Trophoblast cell (in vitro differentiated cells and primary cell): Measurements from ENCODE around the gene FHOD3.
A peak's percentile ranks its signal among the peaks of the same experiment; 100 is the strongest.

ENCODE experiments used
- DNase-seq, 2 donors: peaks; one replicate each; pipeline ENCODE4 v3.0.0-alpha.2; 2016
- H2AFZ ChIP-seq: 2 replicates; pipeline ENCODE4 v1.6.1; 2013; ENCODE audit warnings: low read length, moderate library complexity, mild to moderate bottlenecking; ENCODE audit not compliant: insufficient read depth, poor library complexity
- H2AK5ac ChIP-seq: 2 replicates; pipeline ENCODE4 v1.6.1; 2013; ENCODE audit warnings: mild to moderate bottlenecking, low read length
- H2BK120ac ChIP-seq: 2 replicates; pipeline ENCODE4 v1.6.1; 2013; ENCODE audit warnings: low read length, mild to moderate bottlenecking, moderate library complexity; ENCODE audit not compliant: insufficient read depth, poor library complexity
- H2BK12ac ChIP-seq: 2 replicates; pipeline ENCODE4 v1.6.1; 2013; ENCODE audit warnings: mild to moderate bottlenecking, low read length, moderate library complexity
- H2BK5ac ChIP-seq: 2 replicates; pipeline ENCODE4 v1.6.1; 2013; ENCODE audit warnings: low read length, low read depth, moderate library complexity, mild to moderate bottlenecking; ENCODE audit not compliant: poor library complexity
- H3K14ac ChIP-seq: 2 replicates; pipeline ENCODE4 v1.6.1; 2013; ENCODE audit warnings: mild to moderate bottlenecking, low read length
- H3K18ac ChIP-seq: 2 replicates; pipeline ENCODE4 v1.6.1; 2013; ENCODE audit warnings: mild to moderate bottlenecking, low read length
- H3K23ac ChIP-seq: 2 replicates; pipeline ENCODE4 v1.6.1; 2013; ENCODE audit warnings: low read length
- H3K27ac ChIP-seq: 2 replicates; pipeline ENCODE4 v1.5.1; 2013; ENCODE audit warnings: low read depth, mild to moderate bottlenecking, inconsistent platforms, low read length, moderate library complexity
- H3K27me3 ChIP-seq: 2 replicates; pipeline ENCODE4 v1.6.1; 2013; ENCODE audit warnings: inconsistent platforms, mild to moderate bottlenecking, low read length, moderate library complexity; ENCODE audit not compliant: insufficient read depth
- H3K36me3 ChIP-seq, 2 experiments: 1 replicate in 1 of 2; 2 replicates in 1 of 2; pipeline ENCODE4 v1.6.1; 2013; ENCODE audit warnings: low read length in 2 of 2, mild to moderate bottlenecking in 2 of 2, moderate library complexity in 1 of 2; ENCODE audit not compliant: insufficient read depth in 2 of 2, control insufficient read depth in 1 of 2
- H3K4ac ChIP-seq: 2 replicates; pipeline ENCODE4 v1.6.1; 2013; ENCODE audit warnings: low read depth, mild to moderate bottlenecking, low read length, moderate library complexity
- H3K4me1 ChIP-seq, 2 experiments: 1 replicate in 1 of 2; 2 replicates in 1 of 2; pipeline ENCODE4 v1.6.1; 2013; ENCODE audit warnings: low read length in 2 of 2, mild to moderate bottlenecking in 2 of 2, moderate library complexity in 1 of 2; ENCODE audit not compliant: insufficient read depth in 2 of 2, control insufficient read depth in 1 of 2
- H3K4me2 ChIP-seq: 2 replicates; pipeline ENCODE4 v1.6.1; 2013; ENCODE audit warnings: inconsistent platforms, mild to moderate bottlenecking, low read length, moderate library complexity
- H3K4me3 ChIP-seq: 2 replicates; pipeline ENCODE4 v1.5.1; 2013; ENCODE audit warnings: mild to moderate bottlenecking, low read depth, low read length, inconsistent platforms
- H3K79me1 ChIP-seq: one replicate; pipeline ENCODE4 v1.6.1; 2013; ENCODE audit warnings: low read length
- H3K79me2 ChIP-seq: 2 replicates; pipeline ENCODE4 v1.6.1; 2013; ENCODE audit warnings: low read length, mild to moderate bottlenecking; ENCODE audit not compliant: control insufficient read depth, insufficient read depth, poor library complexity
- H3K9ac ChIP-seq: 2 replicates; pipeline ENCODE4 v1.6.1; 2013; ENCODE audit warnings: mild to moderate bottlenecking, low read length
- H3K9me3 ChIP-seq: 2 replicates; pipeline ENCODE4 v1.6.1; 2013; ENCODE audit warnings: low read depth, mild to moderate bottlenecking, control low read depth, inconsistent platforms, low read length; ENCODE audit not compliant: insufficient read depth
- H4K12ac ChIP-seq: 2 replicates; pipeline ENCODE4 v1.6.1; 2013; ENCODE audit warnings: low read depth, mild to moderate bottlenecking, low read length, moderate library complexity
- H4K8ac ChIP-seq: 2 replicates; pipeline ENCODE4 v1.6.1; 2013; ENCODE audit warnings: low read depth, mild to moderate bottlenecking, low read length, moderate library complexity
- H4K91ac ChIP-seq: one replicate; pipeline ENCODE4 v1.6.1; 2013; ENCODE audit warnings: low read depth, mild to moderate bottlenecking, low read length, moderate library complexity
- WGBS: extraction: QIAGEN DNeasy Blood & Tissue Kit; methylation state at CpG from one replicate; pipeline ENCODE4 v1.1.7; 2013; ENCODE audit warnings: missing lambda C conversion rate; ENCODE audit not compliant: insufficient read length, insufficient coverage; ENCODE audit errors: extremely low coverage; 5-methylcytosine and 5-hydroxymethylcytosine counted together

FHOD3 gene

DNA sequence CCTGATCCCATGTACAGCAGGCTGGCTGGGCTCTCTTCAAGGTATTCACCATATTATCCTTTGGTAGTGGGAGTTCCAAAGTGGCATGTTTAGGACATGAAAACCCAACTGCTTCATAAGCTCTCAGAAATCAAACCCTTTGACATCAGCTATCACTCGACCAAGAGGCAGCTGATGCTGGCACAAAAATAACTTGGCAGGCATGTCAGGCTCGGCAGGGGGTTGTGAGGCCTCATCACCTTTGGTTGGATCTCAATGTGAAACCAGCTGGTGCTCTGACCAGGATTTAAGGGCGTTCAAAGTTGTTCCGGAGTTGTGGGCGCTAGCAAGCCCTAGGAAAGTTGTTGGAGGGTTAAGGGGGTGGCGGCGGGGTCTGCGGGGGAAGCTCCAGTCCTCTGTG lies 171.9 kb downstream of the FHOD3 start:
- Histone ChIP-seq H3K14ac (no peak overlapping the region), H3K79me1 (no peaks in the 10 kb centered on the region), H2BK120ac (no peak overlapping the region), H3K27me3 (no peaks in the 10 kb centered on the region), H3K9ac (no peak overlapping the region), H3K36me3 (peaks cover 5 to 8% of the 10 kb centered on the region in 2 experiments), H2AK5ac (no peak overlapping the region), H2AFZ (no peak overlapping the region), H3K9me3 (no peaks in the 10 kb centered on the region), H3K4me1 (peaks cover 4 to 8% of the 10 kb centered on the region in 2 experiments), H3K23ac (no peak overlapping the region), H4K12ac (no peak overlapping the region), H4K8ac (no peak overlapping the region), H2BK5ac (no peak overlapping the region), H4K91ac (no peak overlapping the region), H2BK12ac (no peak overlapping the region), H3K27ac (no peak overlapping the region), H3K18ac (no peak overlapping the region), H3K4ac (no peak overlapping the region), H3K4me2 (no peak overlapping the region), H3K4me3 (no peak overlapping the region), H3K79me2 (peaks cover 1% of the 10 kb centered on the region)
- DNase-seq: peak in 1 of 2 donors; percentile 22
- no CpG with 5 or more reads among the region's 8 CpGs for WGBS

DNA sequence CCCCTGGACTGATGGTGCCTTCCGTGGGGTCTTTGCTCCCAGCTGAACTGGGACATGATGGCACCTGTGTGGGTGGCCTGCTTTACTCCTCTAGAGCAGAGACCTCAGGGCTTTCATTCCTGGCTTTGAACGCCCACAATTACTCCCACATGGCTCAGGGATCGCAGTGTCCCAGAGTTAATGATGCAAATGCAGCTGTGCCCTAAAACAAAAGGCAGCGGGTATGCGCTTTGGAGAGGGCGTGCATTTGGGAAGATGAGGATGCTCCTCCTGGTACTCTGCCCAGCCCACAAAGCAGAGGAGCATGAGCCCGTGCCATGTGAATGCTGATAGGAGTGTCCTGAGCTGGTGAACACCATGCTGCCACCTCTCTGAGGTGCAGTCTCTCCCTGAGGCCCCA lies 173.4 kb downstream of the FHOD3 start:
- H3K4me1 ChIP-seq: peaks cover 4% of the 10 kb centered on the region in 2 experiments
- H2BK120ac ChIP-seq: no peak overlapping the region
- no peak overlapping the region for H2BK12ac ChIP-seq
- H3K18ac ChIP-seq: no peak overlapping the region
- no peak overlapping the region for H3K9ac ChIP-seq
- no peak overlapping the region for H3K27ac ChIP-seq
- H2BK5ac ChIP-seq: no peak overlapping the region
- H2AK5ac ChIP-seq: no peak overlapping the region
- peaks cover 1% of the 10 kb centered on the region for H3K79me2 ChIP-seq
- H3K27me3 ChIP-seq: no peaks in the 10 kb centered on the region
- H4K91ac ChIP-seq: no peak overlapping the region
- no peak overlapping the region for H3K4me2 ChIP-seq
- H3K4me3 ChIP-seq: no peak overlapping the region
- no peak for DNase-seq
- no peaks in the 10 kb centered on the region for H3K9me3 ChIP-seq
- H3K14ac ChIP-seq: no peak overlapping the region
- H3K36me3 ChIP-seq: peaks cover 5 to 8% of the 10 kb centered on the region in 2 experiments
- no CpG with 5 or more reads among the region's 7 CpGs for WGBS
- no peak overlapping the region for H4K12ac ChIP-seq
- no peaks in the 10 kb centered on the region for H3K79me1 ChIP-seq
- no peak overlapping the region for H4K8ac ChIP-seq
- no peak overlapping the region for H2AFZ ChIP-seq
- H3K4ac ChIP-seq: no peak overlapping the region
- H3K23ac ChIP-seq: no peak overlapping the region

DNA sequence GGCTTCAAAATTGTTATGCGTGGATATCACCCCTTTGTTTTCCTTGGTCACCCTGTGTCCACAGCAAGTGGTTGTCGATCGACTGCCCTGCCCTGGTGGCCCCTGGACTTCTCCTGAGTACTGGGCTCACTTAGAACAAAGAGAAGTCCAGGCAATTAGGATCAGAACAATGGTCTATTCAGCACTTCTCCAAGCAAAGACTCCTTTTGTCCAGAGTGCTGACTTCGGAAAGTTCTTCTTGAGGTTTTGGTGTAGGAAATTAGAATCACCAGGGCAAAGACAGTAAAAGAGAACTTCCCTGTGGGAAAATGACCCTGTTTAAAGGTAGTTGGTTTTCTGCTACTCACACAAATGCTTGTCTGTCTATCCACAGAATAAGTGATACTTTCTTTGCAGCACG lies 173.9 kb downstream of the FHOD3 start:
- H3K9me3 ChIP-seq: peaks cover 3% of the 10 kb centered on the region
- peaks cover 8 to 11% of the 10 kb centered on the region in 2 experiments for H3K36me3 ChIP-seq
- no peak overlapping the region for H3K18ac ChIP-seq
- no peak overlapping the region for H2BK5ac ChIP-seq
- H3K9ac ChIP-seq: no peak overlapping the region
- H4K8ac ChIP-seq: no peak overlapping the region
- H3K4me2 ChIP-seq: no peak overlapping the region
- H2BK12ac ChIP-seq: no peak overlapping the region
- H4K12ac ChIP-seq: no peak overlapping the region
- no peak overlapping the region for H3K27ac ChIP-seq
- H3K14ac ChIP-seq: no peak overlapping the region
- peaks cover 1% of the 10 kb centered on the region for H3K79me2 ChIP-seq
- H3K4ac ChIP-seq: no peak overlapping the region
- H3K23ac ChIP-seq: no peak overlapping the region
- H2AFZ ChIP-seq: no peak overlapping the region
- H3K4me3 ChIP-seq: no peak overlapping the region
- H3K79me1 ChIP-seq: no peaks in the 10 kb centered on the region
- no peak for DNase-seq
- no peaks in the 10 kb centered on the region for H3K27me3 ChIP-seq
- H3K4me1 ChIP-seq: peaks cover 3 to 4% of the 10 kb centered on the region in 2 experiments
- H2AK5ac ChIP-seq: no peak overlapping the region
- WGBS: no CpG with 5 or more reads among the region's 5 CpGs
- no peak overlapping the region for H4K91ac ChIP-seq
- H2BK120ac ChIP-seq: no peak overlapping the region

DNA sequence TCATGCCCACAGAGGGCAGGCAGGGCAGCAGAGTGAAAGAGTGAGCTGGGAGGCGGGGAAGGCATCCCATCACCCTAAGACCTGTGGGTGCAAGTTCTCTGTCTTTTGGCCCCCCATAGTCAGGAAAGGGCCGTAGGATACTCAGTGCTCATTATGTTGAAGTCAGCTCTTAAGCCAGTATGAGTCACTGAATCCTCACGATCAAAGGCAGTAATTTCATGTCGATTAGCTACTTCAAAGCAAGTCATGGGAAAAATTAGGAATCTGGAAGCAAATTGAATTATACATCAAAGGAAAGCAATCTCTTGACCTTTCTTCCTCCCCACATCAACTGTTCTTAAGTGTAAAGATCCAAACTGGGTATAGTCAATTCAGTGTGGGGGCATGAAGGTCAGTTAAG lies 178.9 kb downstream of the FHOD3 start:
- Histone ChIP-seq H3K36me3 (peaks cover 4% of the 10 kb centered on the region in 2 experiments), H3K18ac (no peak overlapping the region), H3K23ac (no peak overlapping the region), H3K79me2 (no peaks in the 10 kb centered on the region), H2BK120ac (no peak overlapping the region), H3K9ac (no peak overlapping the region), H3K27ac (no peak overlapping the region), H3K79me1 (no peaks in the 10 kb centered on the region), H2BK12ac (no peak overlapping the region), H4K91ac (no peak overlapping the region), H3K4ac (no peak overlapping the region), H2BK5ac (no peak overlapping the region), H3K9me3 (peaks cover 6% of the 10 kb centered on the region), H2AK5ac (no peak overlapping the region), H3K27me3 (no peaks in the 10 kb centered on the region), H3K14ac (no peak overlapping the region), H4K12ac (no peak overlapping the region), H3K4me2 (no peak overlapping the region), H3K4me1 (peaks cover 3 to 4% of the 10 kb centered on the region in 2 experiments), H3K4me3 (no peak overlapping the region), H4K8ac (no peak overlapping the region), H2AFZ (no peak overlapping the region)
- DNase-seq: no peak
- no CpG with 5 or more reads among the region's 4 CpGs for WGBS
